Measurements from ENCODE around the gene RGS4. TPM values are rescaled to one million over a fixed set of nuclear protein-coding genes. Genes with fewer than 3 reads are reported as not detected.

RGS4 gene
- total and polyA plus RNA-seq, 2 experiments from 2014 or later: 0.32 to 0.38 TPM

DNA sequence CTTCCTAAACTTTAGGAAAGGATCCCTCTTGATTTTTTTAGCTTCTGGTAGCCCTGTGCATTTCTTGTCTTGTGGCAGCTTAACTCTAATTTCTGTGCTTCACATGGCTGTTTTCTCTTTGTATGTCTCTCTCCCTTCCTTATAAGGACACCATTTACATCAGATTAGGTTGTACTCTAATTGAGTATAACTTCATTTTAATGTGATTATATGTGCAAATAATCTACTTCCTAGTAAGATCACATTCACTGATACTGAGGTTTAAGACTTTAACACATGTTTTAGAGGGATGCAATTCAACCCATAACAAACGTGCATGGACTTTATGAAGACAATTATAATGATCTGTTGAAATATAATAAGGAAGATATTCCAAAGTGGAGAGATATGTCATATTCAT, 46.7 kb downstream of the RGS4 start:
- no peak overlapping the region; the same call in 1 of the 2 replicates for H3K27ac ChIP-seq (ENCODE audit: low read depth)
- no peak for DNase-seq (ENCODE audit: low spot score)
- no peak overlapping the region for H3K4me3 Mint-ChIP-seq
- no peaks in the 10 kb centered on the region for H3K9me3 Mint-ChIP-seq
- TF ChIP-seq, protein P1, sequence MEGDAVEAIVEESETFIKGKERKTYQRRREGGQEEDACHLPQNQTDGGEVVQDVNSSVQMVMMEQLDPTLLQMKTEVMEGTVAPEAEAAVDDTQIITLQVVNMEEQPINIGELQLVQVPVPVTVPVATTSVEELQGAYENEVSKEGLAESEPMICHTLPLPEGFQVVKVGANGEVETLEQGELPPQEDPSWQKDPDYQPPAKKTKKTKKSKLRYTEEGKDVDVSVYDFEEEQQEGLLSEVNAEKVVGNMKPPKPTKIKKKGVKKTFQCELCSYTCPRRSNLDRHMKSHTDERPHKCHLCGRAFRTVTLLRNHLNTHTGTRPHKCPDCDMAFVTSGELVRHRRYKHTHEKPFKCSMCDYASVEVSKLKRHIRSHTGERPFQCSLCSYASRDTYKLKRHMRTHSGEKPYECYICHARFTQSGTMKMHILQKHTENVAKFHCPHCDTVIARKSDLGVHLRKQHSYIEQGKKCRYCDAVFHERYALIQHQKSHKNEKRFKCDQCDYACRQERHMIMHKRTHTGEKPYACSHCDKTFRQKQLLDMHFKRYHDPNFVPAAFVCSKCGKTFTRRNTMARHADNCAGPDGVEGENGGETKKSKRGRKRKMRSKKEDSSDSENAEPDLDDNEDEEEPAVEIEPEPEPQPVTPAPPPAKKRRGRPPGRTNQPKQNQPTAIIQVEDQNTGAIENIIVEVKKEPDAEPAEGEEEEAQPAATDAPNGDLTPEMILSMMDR (conservative IDR thresholded peaks at IDR 0.05; ENCODE audit: low read depth in 2 of 2): no peak
- no peak for TF ChIP-seq NANOG (IDR thresholded peaks at IDR 0.05; ENCODE audit: borderline replicate concordance)
- TF ChIP-seq, protein P2, sequence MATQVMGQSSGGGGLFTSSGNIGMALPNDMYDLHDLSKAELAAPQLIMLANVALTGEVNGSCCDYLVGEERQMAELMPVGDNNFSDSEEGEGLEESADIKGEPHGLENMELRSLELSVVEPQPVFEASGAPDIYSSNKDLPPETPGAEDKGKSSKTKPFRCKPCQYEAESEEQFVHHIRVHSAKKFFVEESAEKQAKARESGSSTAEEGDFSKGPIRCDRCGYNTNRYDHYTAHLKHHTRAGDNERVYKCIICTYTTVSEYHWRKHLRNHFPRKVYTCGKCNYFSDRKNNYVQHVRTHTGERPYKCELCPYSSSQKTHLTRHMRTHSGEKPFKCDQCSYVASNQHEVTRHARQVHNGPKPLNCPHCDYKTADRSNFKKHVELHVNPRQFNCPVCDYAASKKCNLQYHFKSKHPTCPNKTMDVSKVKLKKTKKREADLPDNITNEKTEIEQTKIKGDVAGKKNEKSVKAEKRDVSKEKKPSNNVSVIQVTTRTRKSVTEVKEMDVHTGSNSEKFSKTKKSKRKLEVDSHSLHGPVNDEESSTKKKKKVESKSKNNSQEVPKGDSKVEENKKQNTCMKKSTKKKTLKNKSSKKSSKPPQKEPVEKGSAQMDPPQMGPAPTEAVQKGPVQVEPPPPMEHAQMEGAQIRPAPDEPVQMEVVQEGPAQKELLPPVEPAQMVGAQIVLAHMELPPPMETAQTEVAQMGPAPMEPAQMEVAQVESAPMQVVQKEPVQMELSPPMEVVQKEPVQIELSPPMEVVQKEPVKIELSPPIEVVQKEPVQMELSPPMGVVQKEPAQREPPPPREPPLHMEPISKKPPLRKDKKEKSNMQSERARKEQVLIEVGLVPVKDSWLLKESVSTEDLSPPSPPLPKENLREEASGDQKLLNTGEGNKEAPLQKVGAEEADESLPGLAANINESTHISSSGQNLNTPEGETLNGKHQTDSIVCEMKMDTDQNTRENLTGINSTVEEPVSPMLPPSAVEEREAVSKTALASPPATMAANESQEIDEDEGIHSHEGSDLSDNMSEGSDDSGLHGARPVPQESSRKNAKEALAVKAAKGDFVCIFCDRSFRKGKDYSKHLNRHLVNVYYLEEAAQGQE (IDR thresholded peaks at IDR 0.05; ENCODE audit: unreplicated experiment): no peak
- no peak for TF ChIP-seq EZH2 (IDR thresholded peaks at IDR 0.05; ENCODE audit: low read depth, unreplicated experiment)
- TF ChIP-seq, protein P3, sequence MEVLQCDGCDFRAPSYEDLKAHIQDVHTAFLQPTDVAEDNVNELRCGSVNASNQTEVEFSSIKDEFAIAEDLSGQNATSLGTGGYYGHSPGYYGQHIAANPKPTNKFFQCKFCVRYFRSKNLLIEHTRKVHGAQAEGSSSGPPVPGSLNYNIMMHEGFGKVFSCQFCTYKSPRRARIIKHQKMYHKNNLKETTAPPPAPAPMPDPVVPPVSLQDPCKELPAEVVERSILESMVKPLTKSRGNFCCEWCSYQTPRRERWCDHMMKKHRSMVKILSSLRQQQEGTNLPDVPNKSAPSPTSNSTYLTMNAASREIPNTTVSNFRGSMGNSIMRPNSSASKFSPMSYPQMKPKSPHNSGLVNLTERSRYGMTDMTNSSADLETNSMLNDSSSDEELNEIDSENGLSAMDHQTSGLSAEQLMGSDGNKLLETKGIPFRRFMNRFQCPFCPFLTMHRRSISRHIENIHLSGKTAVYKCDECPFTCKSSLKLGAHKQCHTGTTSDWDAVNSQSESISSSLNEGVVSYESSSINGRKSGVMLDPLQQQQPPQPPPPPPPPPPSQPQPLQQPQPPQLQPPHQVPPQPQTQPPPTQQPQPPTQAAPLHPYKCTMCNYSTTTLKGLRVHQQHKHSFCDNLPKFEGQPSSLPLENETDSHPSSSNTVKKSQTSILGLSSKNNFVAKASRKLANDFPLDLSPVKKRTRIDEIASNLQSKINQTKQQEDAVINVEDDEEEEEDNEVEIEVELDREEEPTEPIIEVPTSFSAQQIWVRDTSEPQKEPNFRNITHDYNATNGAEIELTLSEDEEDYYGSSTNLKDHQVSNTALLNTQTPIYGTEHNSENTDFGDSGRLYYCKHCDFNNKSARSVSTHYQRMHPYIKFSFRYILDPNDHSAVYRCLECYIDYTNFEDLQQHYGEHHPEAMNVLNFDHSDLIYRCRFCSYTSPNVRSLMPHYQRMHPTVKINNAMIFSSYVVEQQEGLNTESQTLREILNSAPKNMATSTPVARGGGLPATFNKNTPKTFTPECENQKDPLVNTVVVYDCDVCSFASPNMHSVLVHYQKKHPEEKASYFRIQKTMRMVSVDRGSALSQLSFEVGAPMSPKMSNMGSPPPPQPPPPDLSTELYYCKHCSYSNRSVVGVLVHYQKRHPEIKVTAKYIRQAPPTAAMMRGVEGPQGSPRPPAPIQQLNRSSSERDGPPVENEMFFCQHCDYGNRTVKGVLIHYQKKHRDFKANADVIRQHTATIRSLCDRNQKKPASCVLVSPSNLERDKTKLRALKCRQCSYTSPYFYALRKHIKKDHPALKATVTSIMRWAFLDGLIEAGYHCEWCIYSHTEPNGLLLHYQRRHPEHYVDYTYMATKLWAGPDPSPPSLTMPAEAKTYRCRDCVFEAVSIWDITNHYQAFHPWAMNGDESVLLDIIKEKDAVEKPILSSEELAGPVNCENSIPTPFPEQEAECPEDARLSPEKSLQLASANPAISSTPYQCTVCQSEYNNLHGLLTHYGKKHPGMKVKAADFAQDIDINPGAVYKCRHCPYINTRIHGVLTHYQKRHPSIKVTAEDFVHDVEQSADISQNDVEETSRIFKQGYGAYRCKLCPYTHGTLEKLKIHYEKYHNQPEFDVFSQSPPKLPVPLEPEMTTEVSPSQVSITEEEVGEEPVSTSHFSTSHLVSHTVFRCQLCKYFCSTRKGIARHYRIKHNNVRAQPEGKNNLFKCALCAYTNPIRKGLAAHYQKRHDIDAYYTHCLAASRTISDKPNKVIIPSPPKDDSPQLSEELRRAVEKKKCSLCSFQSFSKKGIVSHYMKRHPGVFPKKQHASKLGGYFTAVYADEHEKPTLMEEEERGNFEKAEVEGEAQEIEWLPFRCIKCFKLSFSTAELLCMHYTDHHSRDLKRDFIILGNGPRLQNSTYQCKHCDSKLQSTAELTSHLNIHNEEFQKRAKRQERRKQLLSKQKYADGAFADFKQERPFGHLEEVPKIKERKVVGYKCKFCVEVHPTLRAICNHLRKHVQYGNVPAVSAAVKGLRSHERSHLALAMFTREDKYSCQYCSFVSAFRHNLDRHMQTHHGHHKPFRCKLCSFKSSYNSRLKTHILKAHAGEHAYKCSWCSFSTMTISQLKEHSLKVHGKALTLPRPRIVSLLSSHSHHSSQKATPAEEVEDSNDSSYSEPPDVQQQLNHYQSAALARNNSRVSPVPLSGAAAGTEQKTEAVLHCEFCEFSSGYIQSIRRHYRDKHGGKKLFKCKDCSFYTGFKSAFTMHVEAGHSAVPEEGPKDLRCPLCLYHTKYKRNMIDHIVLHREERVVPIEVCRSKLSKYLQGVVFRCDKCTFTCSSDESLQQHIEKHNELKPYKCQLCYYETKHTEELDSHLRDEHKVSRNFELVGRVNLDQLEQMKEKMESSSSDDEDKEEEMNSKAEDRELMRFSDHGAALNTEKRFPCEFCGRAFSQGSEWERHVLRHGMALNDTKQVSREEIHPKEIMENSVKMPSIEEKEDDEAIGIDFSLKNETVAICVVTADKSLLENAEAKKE (CRISPR knock-in tag; IDR thresholded peaks at IDR 0.05): no peak
- TF ChIP-seq CREB1 (CRISPR knock-in tag; IDR thresholded peaks at IDR 0.05; ENCODE audit: low read depth): no peak
- no peak for TF ChIP-seq EZH2phosphoT487 (IDR thresholded peaks at IDR 0.05; ENCODE audit: unreplicated experiment)
- TF ChIP-seq ZNF331 (CRISPR knock-in tag; IDR thresholded peaks at IDR 0.05; ENCODE audit: low read depth): no peak
- TF ChIP-seq, protein P4, sequence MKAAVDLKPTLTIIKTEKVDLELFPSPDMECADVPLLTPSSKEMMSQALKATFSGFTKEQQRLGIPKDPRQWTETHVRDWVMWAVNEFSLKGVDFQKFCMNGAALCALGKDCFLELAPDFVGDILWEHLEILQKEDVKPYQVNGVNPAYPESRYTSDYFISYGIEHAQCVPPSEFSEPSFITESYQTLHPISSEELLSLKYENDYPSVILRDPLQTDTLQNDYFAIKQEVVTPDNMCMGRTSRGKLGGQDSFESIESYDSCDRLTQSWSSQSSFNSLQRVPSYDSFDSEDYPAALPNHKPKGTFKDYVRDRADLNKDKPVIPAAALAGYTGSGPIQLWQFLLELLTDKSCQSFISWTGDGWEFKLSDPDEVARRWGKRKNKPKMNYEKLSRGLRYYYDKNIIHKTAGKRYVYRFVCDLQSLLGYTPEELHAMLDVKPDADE (IDR thresholded peaks at IDR 0.05): no peak
- TF ChIP-seq POLR2AphosphoS5 (IDR thresholded peaks at IDR 0.05; ENCODE audit: low read depth): no peak
- no peaks in the 10 kb centered on the region for H3K27me3 ChIP-seq (ENCODE audit: insufficient read depth)
- H3F3A ChIP-seq (replicated peaks; ENCODE audit: low read depth): no peaks in the 10 kb centered on the region
- H2AFZ ChIP-seq: no peak overlapping the region
- H3K27ac Mint-ChIP-seq: no peak overlapping the region
- H3K4me1 ChIP-seq (ENCODE audit: insufficient read depth): no peaks in the 10 kb centered on the region
- H3K4me3 ChIP-seq: no peak overlapping the region
- ATAC-seq: no peak
- H4K20me1 ChIP-seq (replicated peaks; ENCODE audit: insufficient read depth): no peaks in the 10 kb centered on the region
- H3K36me3 Mint-ChIP-seq (ENCODE audit: low read depth): no peaks in the 10 kb centered on the region
- no peaks in the 10 kb centered on the region for H3K36me3 ChIP-seq (ENCODE audit: insufficient read depth)
- H3K79me2 ChIP-seq (replicated peaks; ENCODE audit: insufficient read depth): no peaks in the 10 kb centered on the region
- no peaks in the 10 kb centered on the region for H3K4me1 Mint-ChIP-seq
- no peaks in the 10 kb centered on the region for H3K27me3 Mint-ChIP-seq (ENCODE audit: insufficient read depth, low read depth, poor library complexity)
- no peak overlapping the region for H3K4me2 ChIP-seq
- H3K9me2 ChIP-seq (ENCODE audit: insufficient read depth): peaks cover 4% of the 10 kb centered on the region; the same call in 1 of the 2 replicates

Data from GM23338 (cell line).